Activated CD8-positive, alpha-beta T cell treated with anti-CD3 and anti-CD28 coated beads for 36 hours (primary cell): ENCODE measurements around the gene NPTXR. TPM values are rescaled to one million over a fixed set of nuclear protein-coding genes. Genes with fewer than 3 reads are reported as not detected.

ENCODE experiments used
- ATAC-seq: fragments of 200-7000 bp; cut with Tn5 transposase; one replicate; pipeline ENCODE4 v1.10.0; 2021; ENCODE audit warnings: mild to moderate bottlenecking, moderate library complexity
- CTCF ChIA-PET: fragments of 350-600 bp; sonication (Branson Sonifier 250); formaldehyde crosslinking; loops from one replicate; lab custom pipeline; 2021; ENCODE audit warnings: antibody characterized with exemption; lab: Charles Lee
- POLR2A ChIA-PET: fragments of 350-600 bp; sonication (Branson Sonifier 250); formaldehyde crosslinking; loops from one replicate; lab custom pipeline; 2021; ENCODE audit warnings: antibody characterized with exemption; lab: Charles Lee
- DNase-seq: peaks from one replicate; pipeline ENCODE4 v3.0.0-alpha.2; 2020
- H3K27ac Mint-ChIP-seq: one replicate; pipeline ENCODE4 v1.8.0; 2021; ENCODE audit warnings: mild to moderate bottlenecking, mixed read lengths
- H3K27me3 Mint-ChIP-seq: one replicate; pipeline ENCODE4 v1.8.0; 2021; ENCODE audit warnings: mixed read lengths
- H3K36me3 Mint-ChIP-seq: one replicate; pipeline ENCODE4 v1.8.0; 2021; ENCODE audit warnings: low read depth, mixed read lengths
- H3K4me1 Mint-ChIP-seq: one replicate; pipeline ENCODE4 v1.8.0; 2021; ENCODE audit warnings: low read depth, mixed read lengths
- H3K4me3 Mint-ChIP-seq: one replicate; pipeline ENCODE4 v1.8.0; 2021; ENCODE audit warnings: mild to moderate bottlenecking, moderate library complexity, mixed read lengths
- H3K9me3 Mint-ChIP-seq: one replicate; pipeline ENCODE4 v1.8.0; 2021; ENCODE audit warnings: mixed read lengths
- intact Hi-C: fragments of 100-400 bp; cut with micrococcal nuclease; formaldehyde crosslinking; loops from one replicate; pipeline ENCODE4 v1.10.0; 2022
- total RNA-seq, 2 experiments: library from RNA; stranded (reverse); gene quantifications; one replicate each; pipeline ENCODE4 v1.2.3, GENCODE V29; 2021
- TF ChIP-seq, protein P1 (sequence below): fragments of 200-600 bp; IDR thresholded peaks from one replicate; pipeline ENCODE4 v1.8.0; 2022; ENCODE audit warnings: antibody characterized with exemption, mild to moderate bottlenecking

Gene NPTXR
- total RNA-seq, 2 experiments from 2014 or later: 0.69 to 0.83 TPM

DNA sequence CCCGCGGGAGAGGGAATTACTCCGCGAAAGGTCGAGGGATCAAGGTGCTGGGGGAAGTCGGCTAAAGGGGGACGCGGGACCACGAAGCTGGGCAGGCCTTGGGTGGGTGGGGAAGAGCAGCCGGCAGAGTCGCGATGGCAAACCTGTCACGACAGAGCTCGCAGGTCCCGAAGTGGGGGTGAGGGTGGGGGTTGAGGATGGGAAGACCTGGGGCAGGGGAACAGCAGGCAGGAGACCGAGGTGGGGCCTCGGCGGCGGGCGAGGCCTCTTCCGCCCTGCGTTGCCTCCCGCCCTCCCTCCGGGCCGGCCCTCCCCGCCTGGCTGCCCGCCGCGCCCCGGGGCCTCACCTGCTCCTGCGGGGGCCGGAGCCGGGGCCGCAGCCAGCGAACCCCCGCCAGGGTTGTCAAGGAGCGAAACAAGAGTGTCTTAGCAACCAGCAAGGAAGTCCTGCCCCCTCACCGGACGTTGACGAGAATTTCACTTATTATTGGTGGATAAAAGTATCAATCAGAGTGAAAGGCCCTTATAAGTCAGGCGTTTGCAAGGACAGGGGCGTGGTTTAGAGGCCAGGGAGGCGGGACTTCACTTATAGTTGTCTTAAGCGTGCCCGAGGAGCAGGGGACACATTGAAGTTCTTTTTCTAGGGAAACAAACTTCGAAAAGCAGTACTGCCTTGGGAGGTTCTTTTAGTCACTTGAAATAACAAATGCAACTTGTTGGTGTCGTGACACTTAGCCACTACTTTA, 49.9 kb downstream of the NPTXR start, which contains the start of gene DNAL4:
Gene DNAL4, minus strand, starts transcription at position 423 of the 746 bp plus-strand sequence. CDS start 11,412 bp downstream, outside the sequence.
- DNase-seq (peak; percentile 97), ATAC-seq (peak; percentile 97)
- TF ChIP-seq, protein P1, sequence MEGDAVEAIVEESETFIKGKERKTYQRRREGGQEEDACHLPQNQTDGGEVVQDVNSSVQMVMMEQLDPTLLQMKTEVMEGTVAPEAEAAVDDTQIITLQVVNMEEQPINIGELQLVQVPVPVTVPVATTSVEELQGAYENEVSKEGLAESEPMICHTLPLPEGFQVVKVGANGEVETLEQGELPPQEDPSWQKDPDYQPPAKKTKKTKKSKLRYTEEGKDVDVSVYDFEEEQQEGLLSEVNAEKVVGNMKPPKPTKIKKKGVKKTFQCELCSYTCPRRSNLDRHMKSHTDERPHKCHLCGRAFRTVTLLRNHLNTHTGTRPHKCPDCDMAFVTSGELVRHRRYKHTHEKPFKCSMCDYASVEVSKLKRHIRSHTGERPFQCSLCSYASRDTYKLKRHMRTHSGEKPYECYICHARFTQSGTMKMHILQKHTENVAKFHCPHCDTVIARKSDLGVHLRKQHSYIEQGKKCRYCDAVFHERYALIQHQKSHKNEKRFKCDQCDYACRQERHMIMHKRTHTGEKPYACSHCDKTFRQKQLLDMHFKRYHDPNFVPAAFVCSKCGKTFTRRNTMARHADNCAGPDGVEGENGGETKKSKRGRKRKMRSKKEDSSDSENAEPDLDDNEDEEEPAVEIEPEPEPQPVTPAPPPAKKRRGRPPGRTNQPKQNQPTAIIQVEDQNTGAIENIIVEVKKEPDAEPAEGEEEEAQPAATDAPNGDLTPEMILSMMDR: no peak
- ChIA-PET CTCF (interaction anchor here (1.2 to 3.6 kb wide), 3 partner anchors 25 to 75 kb away, joined by 4 to 14 read pairs (median 4); no protein-coding TSS in a partner anchor), POLR2A (interaction anchor here (1.0 to 1.3 kb wide), 2 partner anchors 11 to 49 kb away, joined by 3 read pairs; no protein-coding TSS in a partner anchor)
- Mint-ChIP-seq H3K27me3 (peaks cover 3% of the 10 kb centered on the region), H3K4me1 (peaks cover 23% of the 10 kb centered on the region), H3K9me3 (no peaks in the 10 kb centered on the region), H3K36me3 (no peaks in the 10 kb centered on the region), H3K27ac (peak within 1 kb of the TSS; percentile 82), H3K4me3 (peak within 1 kb of the TSS; percentile 85)
- intact Hi-C loops: no loop called here

- peaks cover 17% of the 10 kb centered on the region for H3K4me1 Mint-ChIP-seq
- intact Hi-C loops: no loop called here
- CTCF ChIA-PET: interaction anchor here (0.9 to 3.6 kb wide), 3 partner anchors 24 to 50 kb away, joined by 3 to 14 read pairs (median 4); no protein-coding TSS in a partner anchor
- ATAC-seq (no peak), DNase-seq (no peak)
- H3K27ac Mint-ChIP-seq: peak overlapping the region; percentile 82
- POLR2A ChIA-PET: interaction anchor here (1.3 kb wide), 1 partner anchor 10 kb away, joined by 3 read pairs; no protein-coding TSS in a partner anchor
- H3K9me3 Mint-ChIP-seq: no peaks in the 10 kb centered on the region
- H3K27me3 Mint-ChIP-seq: peaks cover 3% of the 10 kb centered on the region
- no peaks in the 10 kb centered on the region for H3K36me3 Mint-ChIP-seq
- TF ChIP-seq, protein P1: no peak
- peak overlapping the region; percentile 85 for H3K4me3 Mint-ChIP-seq
Observed at GRCh38 chr22:38793317-38793716, 50.5 kb downstream of the NPTXR start.

GRCh38 chr22:38792833-38793232, 51.0 kb downstream of the NPTXR start:
- peaks cover 3% of the 10 kb centered on the region for H3K27me3 Mint-ChIP-seq
- H3K9me3 Mint-ChIP-seq: no peaks in the 10 kb centered on the region
- CTCF ChIA-PET: interaction anchor here (0.9 to 3.6 kb wide), 3 partner anchors 24 to 50 kb away, joined by 3 to 14 read pairs (median 3); no protein-coding TSS in a partner anchor
- TF ChIP-seq, protein P1: no peak
- intact Hi-C loops: no loop called here
- H3K27ac Mint-ChIP-seq: peak overlapping the region; percentile 82
- H3K36me3 Mint-ChIP-seq: no peaks in the 10 kb centered on the region
- H3K4me1 Mint-ChIP-seq: peaks cover 12% of the 10 kb centered on the region
- POLR2A ChIA-PET: interaction anchor here (1.1 to 1.3 kb wide), 2 partner anchors 10 to 12 kb away, joined by 3 read pairs; no protein-coding TSS in a partner anchor
- peak overlapping the region; percentile 85 for H3K4me3 Mint-ChIP-seq
- peak; percentile 67 for DNase-seq
- peak; percentile 35 for ATAC-seq

DNA sequence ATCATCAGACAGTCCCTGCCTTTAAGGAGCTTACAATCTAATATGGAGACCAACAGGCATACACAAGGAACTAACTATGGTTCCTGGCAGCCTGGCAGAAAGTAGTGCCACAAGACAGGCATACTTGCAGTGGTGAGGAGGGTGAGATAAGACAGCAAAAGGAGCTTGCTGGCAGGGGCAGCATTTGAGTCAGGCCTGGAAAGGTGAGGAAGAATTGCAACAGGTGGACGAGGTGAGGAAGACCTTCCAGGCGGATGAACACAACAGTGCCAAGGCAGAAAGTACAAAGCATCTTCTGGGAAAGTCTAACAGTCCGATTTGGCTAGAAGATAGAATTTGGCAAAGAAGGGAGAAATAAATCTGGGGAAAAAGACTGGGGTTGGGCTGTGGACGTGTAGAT, 54.2 kb downstream of the NPTXR start:
- TF ChIP-seq, protein P1: no peak
- Mint-ChIP-seq H3K27me3 (no peaks in the 10 kb centered on the region), H3K4me3 (no peak overlapping the region), H3K9me3 (no peaks in the 10 kb centered on the region), H3K4me1 (peaks cover 12% of the 10 kb centered on the region), H3K36me3 (no peaks in the 10 kb centered on the region), H3K27ac (no peak overlapping the region)
- ChIA-PET CTCF (interaction anchor here (1.2 kb wide), 1 partner anchor 9 kb away, joined by 3 read pairs; no protein-coding TSS in a partner anchor), POLR2A (interaction anchor here (1.6 kb wide), 1 partner anchor 9 kb away, joined by 3 read pairs; no protein-coding TSS in a partner anchor)
- intact Hi-C loops: no loop called here
- DNase-seq: no peak
- no peak for ATAC-seq
